ENCODE measurements around the gene CNNM2. TPM values are rescaled to one million over a fixed set of nuclear protein-coding genes. Genes with fewer than 3 reads are reported as not detected.

Gene CNNM2
- total and polyA plus RNA-seq, 2 donors (not counting 1 experiment from before 2014, with no cell fraction given) = 6.6 to 21.6 TPM

- ChIA-PET CTCF (interaction anchor here (0.6 kb wide), 1 partner anchor 212 kb away, joined by 5 read pairs; no protein-coding TSS in a partner anchor), POLR2A (no interaction called here)
- no peak overlapping the region for H3K27ac ChIP-seq (ENCODE audit: low read length in 2 of 2)
- peaks cover 9 to 75% of the 10 kb centered on the region in 2 experiments for H3K36me3 ChIP-seq (replicated peaks in 1 of 2; ENCODE audit: control extremely low read depth in 1 of 2, control insufficient read depth in 1 of 2, extremely low read depth in 1 of 2, insufficient read depth in 2 of 2, low read length in 1 of 2)
- H3K4me2 ChIP-seq (replicated peaks; ENCODE audit: low read depth, low read length, poor library complexity, severe bottlenecking) = no peak overlapping the region
- no peak overlapping the region for H3K4me3 ChIP-seq (ENCODE audit: control extremely low read depth in 1 of 5, extremely low read depth in 1 of 5, insufficient read depth in 1 of 5, low read depth in 2 of 5, low read length in 4 of 5)
- DNase-seq = no peak
- WGBS (ENCODE audit: insufficient coverage) = 91% methylated on average over 2 of the region's 7 CpGs
- no peaks in the 10 kb centered on the region for H3K9me3 ChIP-seq (ENCODE audit: control extremely low read depth in 1 of 3, control insufficient read depth in 2 of 3, insufficient read depth in 1 of 3, low read length in 2 of 3)
- H3K9me3 Mint-ChIP-seq (ENCODE audit: insufficient read depth) = no peaks in the 10 kb centered on the region
- H3K4me3 Mint-ChIP-seq = no peak overlapping the region
- no peak overlapping the region for H3K9ac ChIP-seq (ENCODE audit: low read length)
- H3K4me1 Mint-ChIP-seq = peaks cover 5% of the 10 kb centered on the region
- no peak overlapping the region for H3K27ac Mint-ChIP-seq
- H3K27me3 Mint-ChIP-seq = no peaks in the 10 kb centered on the region
- H3K79me2 ChIP-seq (ENCODE audit: control insufficient read depth, insufficient read depth, low read length) = no peaks in the 10 kb centered on the region
- H2AFZ ChIP-seq (ENCODE audit: insufficient read depth, low read depth, low read length, poor library complexity, severe bottlenecking) = no peak overlapping the region
- ATAC-seq (ENCODE audit: low read depth) = no peak
- no peaks in the 10 kb centered on the region for H3K4me1 ChIP-seq (ENCODE audit: control insufficient read depth in 2 of 2, insufficient read depth in 2 of 2, low read length in 2 of 2)
- TF ChIP-seq CTCF (IDR thresholded peaks at IDR 0.05) (no peak), EZH2 (IDR thresholded peaks at IDR 0.05; ENCODE audit: borderline replicate concordance, insufficient read depth, low read depth, low read length, poor library complexity, severe bottlenecking) (no peak)
- no peaks in the 10 kb centered on the region for H3K27me3 ChIP-seq (replicated peaks in 1 of 4; ENCODE audit: control extremely low read depth in 1 of 4, control insufficient read depth in 3 of 4, insufficient read depth in 4 of 4, low read length in 3 of 4)
- H4K20me1 ChIP-seq (ENCODE audit: control insufficient read depth, insufficient read depth, low read length, poor library complexity, severe bottlenecking) = no peaks in the 10 kb centered on the region
- intact Hi-C loops (cut with micrococcal nuclease) = no loop called here
These were observed 172.8 kb downstream of the CNNM2 start for GRCh38 chr10:103090911-103091310.

GRCh38 chr10:103095005-103095404, 176.9 kb downstream of the CNNM2 start:
- DNase-seq (no peak), ATAC-seq (ENCODE audit: low read depth) (no peak)
- Histone ChIP-seq H4K20me1 (ENCODE audit: control insufficient read depth, insufficient read depth, low read length, poor library complexity, severe bottlenecking) (no peaks in the 10 kb centered on the region), H3K9me3 (ENCODE audit: control extremely low read depth in 1 of 3, control insufficient read depth in 2 of 3, insufficient read depth in 1 of 3, low read length in 2 of 3) (no peaks in the 10 kb centered on the region), H3K79me2 (ENCODE audit: control insufficient read depth, insufficient read depth, low read length) (no peaks in the 10 kb centered on the region), H3K27ac (ENCODE audit: low read length in 2 of 2) (no peak overlapping the region), H3K4me3 (ENCODE audit: control extremely low read depth in 1 of 5, extremely low read depth in 1 of 5, insufficient read depth in 1 of 5, low read depth in 2 of 5, low read length in 4 of 5) (no peak overlapping the region), H3K9ac (ENCODE audit: low read length) (no peak overlapping the region), H3K4me2 (replicated peaks; ENCODE audit: low read depth, low read length, poor library complexity, severe bottlenecking) (no peak overlapping the region), H3K27me3 (replicated peaks in 1 of 4; ENCODE audit: control extremely low read depth in 1 of 4, control insufficient read depth in 3 of 4, insufficient read depth in 4 of 4, low read length in 3 of 4) (no peaks in the 10 kb centered on the region), H2AFZ (ENCODE audit: insufficient read depth, low read depth, low read length, poor library complexity, severe bottlenecking) (no peak overlapping the region), H3K4me1 (ENCODE audit: control insufficient read depth in 2 of 2, insufficient read depth in 2 of 2, low read length in 2 of 2) (no peaks in the 10 kb centered on the region), H3K36me3 (replicated peaks in 1 of 2; ENCODE audit: control extremely low read depth in 1 of 2, control insufficient read depth in 1 of 2, extremely low read depth in 1 of 2, insufficient read depth in 2 of 2, low read length in 1 of 2) (peaks cover 7 to 81% of the 10 kb centered on the region in 2 experiments)
- Mint-ChIP-seq H3K9me3 (ENCODE audit: insufficient read depth) (no peaks in the 10 kb centered on the region), H3K4me3 (no peak overlapping the region), H3K4me1 (peaks cover 16% of the 10 kb centered on the region), H3K27me3 (no peaks in the 10 kb centered on the region), H3K27ac (no peak overlapping the region)
- TF ChIP-seq CTCF (IDR thresholded peaks at IDR 0.05) (no peak), EZH2 (IDR thresholded peaks at IDR 0.05; ENCODE audit: borderline replicate concordance, insufficient read depth, low read depth, low read length, poor library complexity, severe bottlenecking) (no peak)
- ChIA-PET CTCF (interaction anchor here (0.7 to 1.0 kb wide), 2 partner anchors 150 to 1283 kb away, joined by 3 read pairs; no protein-coding TSS in a partner anchor), POLR2A (no interaction called here)
- intact Hi-C loops (cut with micrococcal nuclease) = no loop called here
